HL-60 (cell line): ENCODE measurements around the gene NR2F6.

Experiments
- POLR2AphosphoS5 ChIP-seq: IDR thresholded peaks from 2 replicates; pipeline ENCODE4 v1.6.1; 2012; ENCODE audit warnings: low read depth
- REST ChIP-seq: IDR thresholded peaks from 2 replicates; pipeline ENCODE4 v1.6.1; 2012; ENCODE audit warnings: low read depth; ENCODE audit not compliant: insufficient replicate concordance
- SPI1 ChIP-seq: IDR thresholded peaks from 2 replicates; pipeline ENCODE4 v1.6.1; 2012; ENCODE audit warnings: low read depth, mild to moderate bottlenecking, borderline replicate concordance
- TF ChIP-seq, protein P1 (sequence below): IDR thresholded peaks from one replicate; pipeline ENCODE4 v1.5.1; 2011; ENCODE audit warnings: low read length, control low read depth, inconsistent platforms; ENCODE audit not compliant: insufficient read depth

GRCh38 chr19:17263712-17264640 lies 18.3 kb upstream of the NR2F6 start:
- TF ChIP-seq, protein P1, sequence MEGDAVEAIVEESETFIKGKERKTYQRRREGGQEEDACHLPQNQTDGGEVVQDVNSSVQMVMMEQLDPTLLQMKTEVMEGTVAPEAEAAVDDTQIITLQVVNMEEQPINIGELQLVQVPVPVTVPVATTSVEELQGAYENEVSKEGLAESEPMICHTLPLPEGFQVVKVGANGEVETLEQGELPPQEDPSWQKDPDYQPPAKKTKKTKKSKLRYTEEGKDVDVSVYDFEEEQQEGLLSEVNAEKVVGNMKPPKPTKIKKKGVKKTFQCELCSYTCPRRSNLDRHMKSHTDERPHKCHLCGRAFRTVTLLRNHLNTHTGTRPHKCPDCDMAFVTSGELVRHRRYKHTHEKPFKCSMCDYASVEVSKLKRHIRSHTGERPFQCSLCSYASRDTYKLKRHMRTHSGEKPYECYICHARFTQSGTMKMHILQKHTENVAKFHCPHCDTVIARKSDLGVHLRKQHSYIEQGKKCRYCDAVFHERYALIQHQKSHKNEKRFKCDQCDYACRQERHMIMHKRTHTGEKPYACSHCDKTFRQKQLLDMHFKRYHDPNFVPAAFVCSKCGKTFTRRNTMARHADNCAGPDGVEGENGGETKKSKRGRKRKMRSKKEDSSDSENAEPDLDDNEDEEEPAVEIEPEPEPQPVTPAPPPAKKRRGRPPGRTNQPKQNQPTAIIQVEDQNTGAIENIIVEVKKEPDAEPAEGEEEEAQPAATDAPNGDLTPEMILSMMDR = no peak
- no peak for TF ChIP-seq POLR2AphosphoS5
- no peak for TF ChIP-seq REST
- no peak for TF ChIP-seq SPI1
